ENCODE measurements around the gene NXF1. TPM values are rescaled to one million over a fixed set of nuclear protein-coding genes. Genes with fewer than 3 reads are reported as not detected.

NXF1 gene
- total and polyA plus RNA-seq, 2 donors (not counting 1 experiment from before 2014, with no cell fraction given): 161 to 262 TPM

GRCh38 chr11:62771144-62772021 is 33.9 kb downstream of the NXF1 start, which contains the start of gene TAF6L:
Gene TAF6L (plus strand): TSS chr11:62771396. CDS start chr11:62775784, 4,388 bp downstream.
- WGBS (ENCODE audit: insufficient coverage): 1% methylated on average over 52 of the region's 60 CpGs
- Mint-ChIP-seq H3K4me1 (peaks cover 26% of the 10 kb centered on the region), H3K27ac (peak within 1 kb of the TSS; percentile 96), H3K4me3 (peak within 1 kb of the TSS; percentile 95), H3K27me3 (no peaks in the 10 kb centered on the region), H3K9me3 (ENCODE audit: insufficient read depth) (no peaks in the 10 kb centered on the region)
- no peak for TF ChIP-seq EZH2 (IDR thresholded peaks at IDR 0.05; ENCODE audit: borderline replicate concordance, insufficient read depth, low read depth, low read length, poor library complexity, severe bottlenecking)
- no peak for TF ChIP-seq CTCF (IDR thresholded peaks at IDR 0.05)
- peak within 1 kb of the TSS; percentile 81 for H3K4me2 ChIP-seq (replicated peaks; ENCODE audit: low read depth, low read length, poor library complexity, severe bottlenecking)
- H3K36me3 ChIP-seq (replicated peaks in 1 of 2; ENCODE audit: control extremely low read depth in 1 of 2, control insufficient read depth in 1 of 2, extremely low read depth in 1 of 2, insufficient read depth in 2 of 2, low read length in 1 of 2): peaks cover under 1 to 20% of the 10 kb centered on the region in 2 experiments
- H3K27me3 ChIP-seq (replicated peaks in 1 of 4; ENCODE audit: control extremely low read depth in 1 of 4, control insufficient read depth in 3 of 4, insufficient read depth in 4 of 4, low read length in 3 of 4): no peaks in the 10 kb centered on the region
- CTCF ChIA-PET: interaction anchor here (0.6 to 8.5 kb wide), 10 partner anchors 10 to 941 kb away, joined by 3 to 70 read pairs (median 3); partner anchors contain the start of genes POLR2G, TMEM179B and ZBTB3
- DNase-seq (peak; percentile 88), ATAC-seq (ENCODE audit: low read depth) (peak; percentile 90)
- H3K79me2 ChIP-seq (ENCODE audit: control insufficient read depth, insufficient read depth, low read length): peaks cover 6% of the 10 kb centered on the region
- POLR2A ChIA-PET: interaction anchor here (0.6 to 4.6 kb wide), 16 partner anchors 10 to 214 kb away, joined by 3 to 38 read pairs (median 5); partner anchors contain the start of genes B3GAT3, HNRNPUL2, NXF1 and POLR2G
- peak within 1 kb of the TSS; percentile 89 for H2AFZ ChIP-seq (ENCODE audit: insufficient read depth, low read depth, low read length, poor library complexity, severe bottlenecking)
- peak within 1 kb of the TSS; percentile 63 to 84 for H3K27ac ChIP-seq (ENCODE audit: low read length in 2 of 2)
- H3K4me3 ChIP-seq (ENCODE audit: control extremely low read depth in 1 of 5, extremely low read depth in 1 of 5, insufficient read depth in 1 of 5, low read depth in 2 of 5, low read length in 4 of 5): peak within 1 kb of the TSS; percentile 58 to 97 (median 68)
- H3K9ac ChIP-seq (ENCODE audit: low read length): peak within 1 kb of the TSS; percentile 72
- H3K4me1 ChIP-seq (ENCODE audit: control insufficient read depth in 2 of 2, insufficient read depth in 2 of 2, low read length in 2 of 2): peaks cover 15 to 23% of the 10 kb centered on the region in 2 donors
- intact Hi-C loops (cut with micrococcal nuclease): loop anchor here (1.0 to 5.0 kb wide), 6 partner anchors 10 to 179 kb away; partner anchors contain the start of genes POLR2G, STX5, TEX54 and TMEM179B
- no peaks in the 10 kb centered on the region for H3K9me3 ChIP-seq (ENCODE audit: control extremely low read depth in 1 of 3, control insufficient read depth in 2 of 3, insufficient read depth in 1 of 3, low read length in 2 of 3)
- no peaks in the 10 kb centered on the region for H4K20me1 ChIP-seq (ENCODE audit: control insufficient read depth, insufficient read depth, low read length, poor library complexity, severe bottlenecking)

All from B cell (primary cell).